Eye (tissue), 1 donor: ENCODE data around the gene ITPKB.
"Not testable (repeated sequence)": the region's sequence is repeated elsewhere in the genome, so short reads cannot be mapped to it uniquely, and the experiment has no call there.

Experiments used
- DNase-seq: peaks from one replicate; pipeline ENCODE4 v3.0.0-alpha.2; 2015

The ITPKB gene

DNA sequence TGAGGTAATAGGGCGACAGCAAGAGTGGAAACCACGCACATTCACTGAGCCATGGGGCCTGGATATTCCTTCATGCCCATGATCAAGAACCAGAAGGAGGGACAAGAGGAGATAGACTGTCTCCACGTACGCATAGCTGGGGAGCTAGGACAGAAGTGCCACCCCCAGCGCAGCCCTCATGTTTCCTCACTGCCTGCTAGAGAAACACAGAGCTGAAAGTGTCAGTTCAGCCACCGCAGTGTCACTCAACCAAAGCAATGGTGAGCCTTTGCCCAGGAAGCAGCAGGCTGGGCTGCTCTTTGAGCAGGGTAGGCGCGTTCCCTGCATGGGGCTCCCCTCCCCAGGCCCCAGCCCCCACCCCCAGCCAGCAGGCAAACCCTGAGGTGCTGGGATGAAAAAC lies 122.0 kb downstream of the ITPKB start:
- DNase-seq = no peak

- DNase-seq = no peak
Observed at GRCh38 chr1:226616636-226617035, 122.4 kb downstream of the ITPKB start.

DNA sequence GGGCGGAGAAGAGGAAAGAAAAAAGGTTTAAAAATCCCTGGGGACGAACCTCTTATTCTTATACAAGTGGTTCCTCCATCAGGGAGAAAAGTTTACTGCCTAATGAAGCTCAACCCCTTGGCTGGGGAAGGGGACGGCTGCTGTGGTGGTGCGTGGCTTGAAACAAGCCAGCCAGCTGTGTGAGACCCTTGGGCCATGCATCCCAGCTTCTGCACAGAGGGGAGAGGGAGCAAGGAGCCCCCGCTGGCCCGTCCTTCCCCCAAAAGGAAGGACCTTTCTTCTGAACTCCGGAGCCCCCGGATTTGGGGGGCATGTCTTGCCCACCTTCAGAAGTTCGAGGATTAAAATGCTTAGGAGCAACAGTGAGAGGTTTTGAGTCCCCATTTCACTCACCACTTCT lies 123.2 kb downstream of the ITPKB start:
- no peak for DNase-seq

DNA sequence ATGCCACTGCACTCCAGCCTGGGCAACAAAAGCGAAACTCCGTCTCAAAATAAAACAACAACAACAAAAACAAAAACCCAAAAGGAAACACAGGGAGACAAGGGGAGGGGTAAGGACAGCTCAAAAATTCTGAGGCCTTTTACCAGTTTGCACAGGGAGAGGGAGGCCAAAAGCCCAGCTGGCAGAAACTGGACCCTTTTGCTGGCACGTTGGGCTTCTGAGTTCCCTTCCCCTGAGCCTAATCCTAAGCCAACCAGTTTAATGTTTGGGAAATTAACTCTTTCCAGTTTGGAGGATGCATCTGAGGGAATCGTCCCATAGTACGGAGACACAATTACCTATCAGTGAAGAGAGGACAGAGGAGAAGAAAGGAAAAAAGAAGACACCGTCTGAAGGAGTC lies 127.1 kb downstream of the ITPKB start:
- not testable (repeated sequence) for DNase-seq

- no peak for DNase-seq
Observed at GRCh38 chr1:226611301-226611700, 127.8 kb downstream of the ITPKB start.

GRCh38 chr1:226610671-226611070 lies 128.4 kb downstream of the ITPKB start:
- DNase-seq = no peak

GRCh38 chr1:226609836-226610455 lies 129.1 kb downstream of the ITPKB start:
- no peak for DNase-seq

DNA sequence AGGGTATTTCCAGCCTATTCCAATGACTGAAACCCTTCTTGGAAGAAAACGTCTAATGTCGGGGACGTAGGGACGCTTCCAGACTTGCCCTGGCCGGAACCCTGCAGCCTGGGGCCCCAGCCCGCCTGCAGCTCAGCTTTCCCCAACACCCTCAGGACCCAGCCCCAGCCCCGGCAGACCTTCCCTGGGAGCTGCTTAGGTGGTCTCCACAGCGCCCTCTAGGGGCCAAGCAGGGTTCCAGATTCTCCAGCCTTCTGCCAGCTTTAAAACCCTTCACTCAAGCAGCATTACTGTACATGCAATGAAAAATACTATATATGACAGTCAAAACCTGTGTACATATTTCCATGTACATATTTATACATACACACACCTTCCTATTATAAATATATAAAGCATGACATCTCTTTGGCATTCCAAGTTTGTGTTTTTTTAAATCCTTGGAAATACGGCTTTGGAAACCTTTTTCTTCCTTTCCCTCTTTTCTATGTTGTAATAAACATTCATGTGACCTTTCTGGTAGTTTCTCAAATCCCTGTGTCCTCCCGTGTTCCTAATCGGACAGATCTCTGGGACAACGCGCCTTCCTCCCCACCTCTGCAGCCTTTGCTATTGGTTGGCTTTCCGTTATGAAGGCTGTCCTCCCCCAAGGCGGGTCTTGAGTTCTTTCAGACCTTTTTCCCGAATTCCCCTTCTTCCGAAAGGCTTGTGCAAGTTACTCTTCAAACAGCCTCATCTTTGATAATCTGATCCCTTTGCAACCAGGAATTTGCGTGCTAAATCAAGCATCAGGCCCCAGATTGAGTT lies 130.2 kb downstream of the ITPKB start:
- peak; percentile 88 for DNase-seq

DNA sequence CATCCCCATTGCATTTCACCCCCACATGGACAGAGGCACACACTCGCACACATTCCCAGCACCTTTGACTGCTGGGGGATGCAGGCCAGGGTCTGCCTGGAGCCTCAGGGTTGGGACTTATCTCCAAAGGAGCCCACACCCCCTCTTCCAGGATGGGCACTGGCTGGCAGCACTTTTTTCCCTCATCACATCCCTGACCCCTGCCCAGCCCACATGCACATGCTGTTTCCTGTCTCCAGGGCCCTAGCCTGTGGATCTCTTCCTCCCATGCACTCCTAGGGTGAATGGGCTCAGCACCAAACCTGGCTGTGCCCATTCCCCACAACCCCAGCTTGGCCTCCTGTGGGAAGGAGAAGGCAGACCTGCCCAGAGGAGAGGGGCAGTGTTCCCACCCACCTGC lies 131.3 kb downstream of the ITPKB start:
- DNase-seq = no peak

GRCh38 chr1:226607268-226607660 lies 131.8 kb downstream of the ITPKB start:
- no peak for DNase-seq

DNA sequence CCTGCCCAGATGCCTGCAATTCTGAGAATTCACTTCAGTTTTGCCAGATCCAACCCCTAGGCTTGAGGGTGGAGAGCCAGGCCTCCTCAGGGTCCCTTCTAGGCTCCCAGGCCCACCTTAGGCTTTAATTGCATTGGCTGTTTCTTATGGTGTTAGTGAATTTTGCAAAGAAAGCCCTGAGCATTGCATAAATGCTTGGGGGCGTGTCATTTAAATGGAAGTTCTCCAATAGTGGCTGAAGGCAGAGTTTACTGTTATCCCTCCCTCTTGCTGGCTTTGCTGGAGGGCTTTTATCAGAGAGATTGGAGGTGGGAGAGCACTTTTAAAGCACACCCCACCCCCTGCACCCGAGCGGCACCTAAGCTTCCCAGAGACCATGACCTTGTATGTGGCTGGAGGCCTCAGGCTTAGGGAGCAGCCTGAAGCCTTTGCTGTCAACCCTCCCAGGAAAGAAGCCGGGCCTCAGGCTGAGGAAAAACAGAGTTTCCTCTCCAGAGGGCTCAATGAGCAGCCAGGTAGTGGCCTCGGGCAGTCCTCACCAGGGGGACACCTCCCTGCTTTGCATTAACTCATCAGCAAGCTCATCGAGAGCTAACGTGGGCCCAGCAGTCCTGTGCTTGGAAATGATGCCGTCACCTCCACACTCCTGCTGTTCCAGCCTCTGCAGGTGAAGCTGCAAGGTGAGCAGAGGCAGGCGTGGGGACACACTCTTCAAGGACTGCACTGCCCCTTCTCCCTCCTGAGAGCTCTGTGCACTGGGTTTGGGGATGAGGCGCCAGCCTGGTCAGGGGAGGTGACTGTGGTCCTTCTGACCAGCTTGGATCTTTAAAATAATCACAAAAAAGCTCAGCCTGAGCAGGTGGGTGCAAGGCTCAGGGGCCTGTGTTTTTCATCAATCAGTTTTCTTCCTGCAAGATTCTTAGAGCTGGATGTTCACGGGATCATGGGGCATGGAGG lies 132.5 kb downstream of the ITPKB start:
- no peak for DNase-seq

DNA sequence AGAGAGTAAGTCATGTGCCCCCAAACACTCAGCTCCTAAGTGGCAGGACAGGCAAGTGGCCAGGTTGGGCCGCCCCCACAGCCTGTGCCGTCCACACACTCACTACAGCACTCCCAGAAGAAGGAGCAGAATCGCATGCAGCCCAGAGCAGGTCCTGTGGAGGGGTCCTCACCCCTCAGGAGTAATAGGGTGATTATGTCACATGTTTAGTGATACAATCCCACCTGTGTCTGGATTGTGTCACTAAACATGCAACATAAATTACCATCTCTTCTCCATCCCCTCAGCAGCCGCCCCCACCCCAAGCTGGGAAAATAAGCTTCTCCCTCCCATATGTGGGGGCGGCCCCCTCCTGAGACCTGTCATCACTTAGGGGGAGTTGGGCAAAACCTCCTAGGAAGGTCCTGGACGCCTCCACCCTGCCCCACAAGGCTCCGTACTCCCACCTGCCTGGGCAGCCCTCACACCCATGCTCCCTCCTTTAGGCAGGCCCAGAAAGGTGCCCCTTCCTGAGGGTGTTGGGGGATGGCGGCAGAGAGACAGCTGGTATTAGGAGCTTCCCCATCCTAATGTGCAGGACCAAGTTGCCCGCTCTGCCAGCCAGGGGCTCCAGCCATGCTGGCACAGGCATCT lies 133.6 kb downstream of the ITPKB start:
- DNase-seq = no peak

GRCh38 chr1:226604560-226605317 lies 134.3 kb downstream of the ITPKB start:
- no peak for DNase-seq

DNA sequence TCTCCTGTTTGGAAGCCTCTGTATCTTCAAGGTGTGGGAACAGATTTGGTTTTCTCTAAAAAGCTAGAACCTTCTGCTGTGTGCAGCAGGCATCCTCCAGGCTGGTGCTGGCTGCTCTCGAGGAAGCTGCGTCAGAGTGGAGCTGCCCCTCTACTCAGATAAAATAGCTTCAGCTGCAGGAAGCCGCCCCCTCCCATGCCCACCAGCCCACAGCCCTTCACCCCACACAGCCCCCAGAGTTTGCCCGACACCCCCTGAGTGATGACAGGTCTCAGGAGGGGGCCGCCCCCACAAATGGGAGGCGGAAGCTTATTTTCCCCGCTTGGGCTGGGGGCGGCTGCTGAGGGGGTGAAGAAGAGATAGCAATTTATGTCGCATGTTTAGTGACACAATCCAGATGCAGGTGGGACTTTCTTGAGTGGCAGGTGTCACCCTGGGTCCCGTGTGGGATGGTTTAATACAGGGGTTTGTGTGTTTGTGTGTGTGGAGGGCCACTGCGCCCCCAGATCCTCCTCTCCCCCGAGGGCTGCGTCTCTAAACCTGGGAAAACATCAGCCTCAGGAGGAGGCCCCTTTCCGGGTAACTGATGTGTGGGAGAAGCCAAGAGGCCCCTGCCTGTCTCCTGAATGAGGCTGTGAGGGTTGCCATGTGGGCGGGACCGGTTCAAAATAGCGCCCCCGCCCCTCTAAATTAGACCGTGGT lies 135.1 kb downstream of the ITPKB start:
- DNase-seq = no peak

- DNase-seq = peak; percentile 56
Observed at GRCh38 chr1:226603022-226603857, 135.8 kb downstream of the ITPKB start.

GRCh38 chr1:226602186-226603021 lies 136.7 kb downstream of the ITPKB start:
- DNase-seq = peak; percentile 58

GRCh38 chr1:226601456-226601855 lies 137.6 kb downstream of the ITPKB start:
- no peak for DNase-seq

DNA sequence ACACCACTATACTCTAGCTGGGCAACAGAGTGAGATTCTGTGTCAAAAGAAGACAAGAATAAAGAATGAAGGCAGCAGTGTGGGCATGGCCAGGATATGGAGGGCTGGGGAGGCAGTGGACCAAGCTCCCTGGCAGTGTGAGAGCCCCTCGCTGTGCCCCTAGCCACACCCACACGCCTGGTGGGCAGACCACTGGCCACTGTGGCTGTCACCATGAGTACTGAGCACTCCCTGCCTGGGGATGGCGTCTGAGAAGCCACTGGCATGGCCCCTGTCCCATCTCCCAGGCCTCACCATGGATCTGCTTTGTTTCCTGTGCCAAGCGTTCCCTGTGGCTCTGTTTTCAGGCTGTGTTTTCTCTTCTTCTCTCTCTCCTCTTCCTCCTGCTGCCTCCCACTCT lies 138.8 kb downstream of the ITPKB start:
- no peak for DNase-seq

DNA sequence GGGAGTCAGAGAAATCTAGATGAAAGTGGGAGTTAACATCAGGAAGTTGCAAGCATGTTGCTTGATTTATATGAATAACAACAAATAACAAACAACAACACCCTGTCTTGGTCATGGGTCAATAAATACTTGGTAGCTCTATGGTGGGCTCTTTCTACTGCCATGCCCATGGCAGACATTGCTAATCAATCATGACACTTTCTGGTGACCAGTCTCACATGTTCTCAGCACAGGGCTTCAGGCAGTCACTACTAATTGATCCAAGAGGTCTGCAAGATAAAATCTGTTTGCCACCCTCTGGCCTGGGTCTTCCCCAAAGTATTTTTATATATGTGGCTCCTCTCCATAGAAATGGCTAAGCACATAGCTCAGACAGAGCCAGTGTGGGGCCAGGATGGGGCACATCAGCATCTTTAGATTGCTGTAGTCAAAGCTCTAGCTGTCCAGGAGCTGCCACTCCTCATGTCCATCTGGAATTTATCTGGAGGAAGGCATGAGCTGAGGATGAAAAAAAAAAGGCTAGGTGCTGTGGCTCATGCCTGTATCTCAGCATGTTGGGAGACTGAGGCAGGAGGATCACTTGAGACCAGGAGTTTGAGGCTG lies 139.3 kb downstream of the ITPKB start:
- DNase-seq = no peak
